Measurements from ENCODE around the gene KRT82. TPM values are rescaled to one million over a fixed set of nuclear protein-coding genes. Genes with fewer than 3 reads are reported as not detected.

Gene KRT82
- total RNA-seq, 5 donors from 2014 or later (not counting 1 experiment from before 2014, with no cell fraction given), result not detected

DNA sequence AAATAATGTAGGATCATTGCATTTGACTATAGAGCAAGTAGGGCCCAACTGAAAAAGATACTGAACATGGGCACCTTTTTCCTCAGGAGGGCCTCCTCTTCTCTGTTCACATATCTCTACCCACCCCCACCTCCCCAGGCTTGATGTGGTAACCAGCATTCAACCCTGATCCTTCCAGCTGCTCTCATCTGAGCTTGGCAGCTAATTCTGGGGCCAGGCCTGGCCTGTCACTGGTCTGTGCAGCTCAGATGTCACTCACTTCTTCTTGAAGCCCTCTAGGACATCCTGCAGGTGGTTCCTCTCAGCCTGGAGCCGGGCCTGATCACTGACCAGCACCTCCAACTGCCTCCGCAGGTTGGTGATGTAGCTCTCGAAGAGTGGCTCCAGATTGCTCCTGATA is 22.8 kb downstream of the KRT82 start:
- Mint-ChIP-seq H3K27ac (no peak overlapping the region), H3K27me3 (peaks cover 0 to 3% of the 10 kb centered on the region in 2 donors), H3K4me1 (peaks cover 9 to 14% (median 10%) of the 10 kb centered on the region in 3 donors), H3K4me3 (no peak overlapping the region), H3K9me3 (no peaks in the 10 kb centered on the region), H3K36me3 (no peaks in the 10 kb centered on the region)
- Histone ChIP-seq H3K27me3 (replicated peaks in 1 of 2; ENCODE audit: control insufficient read depth in 2 of 2, extremely low read depth in 1 of 2, insufficient read depth in 2 of 2, low read length in 1 of 2) (peaks cover 3 to 6% of the 10 kb centered on the region in 2 experiments), H3K4me3 (ENCODE audit: control insufficient read depth in 1 of 2, extremely low read depth in 1 of 2, low read length in 1 of 2) (no peak overlapping the region), H3K9me3 (no peaks in the 10 kb centered on the region), H3K36me3 (ENCODE audit: control insufficient read depth in 2 of 2, extremely low read depth in 1 of 2, insufficient read depth in 1 of 2, low read length in 1 of 2) (no peaks in the 10 kb centered on the region), H3K4me1 (ENCODE audit: control insufficient read depth in 1 of 2, extremely low read depth in 1 of 2, insufficient read depth in 2 of 2, low read length in 2 of 2) (peaks cover 4 to 14% of the 10 kb centered on the region in 2 experiments), H3K27ac (ENCODE audit: low read length) (no peak overlapping the region)
- ChIA-PET CTCF (no interaction called here), POLR2A (no interaction called here)
- ATAC-seq (replicated peaks in 1 of 4) (no peak), DNase-seq (no peak)
- 80% methylated on average over 3 of the region's 3 CpGs for WGBS (ENCODE audit: insufficient coverage)

GRCh38 chr12:52382854-52383253 is 23.3 kb downstream of the KRT82 start:
- H3K4me1 Mint-ChIP-seq, result peaks cover 9 to 14% (median 10%) of the 10 kb centered on the region in 3 donors
- H3K9me3 Mint-ChIP-seq, result no peaks in the 10 kb centered on the region
- no peak overlapping the region for H3K27ac Mint-ChIP-seq
- Histone ChIP-seq H3K27ac (ENCODE audit: low read length) (no peak overlapping the region), H3K9me3 (no peaks in the 10 kb centered on the region), H3K4me1 (ENCODE audit: control insufficient read depth in 1 of 2, extremely low read depth in 1 of 2, insufficient read depth in 2 of 2, low read length in 2 of 2) (peaks cover 4 to 14% of the 10 kb centered on the region in 2 experiments), H3K4me3 (ENCODE audit: control insufficient read depth in 1 of 2, extremely low read depth in 1 of 2, low read length in 1 of 2) (no peak overlapping the region), H3K27me3 (replicated peaks in 1 of 2; ENCODE audit: control insufficient read depth in 2 of 2, extremely low read depth in 1 of 2, insufficient read depth in 2 of 2, low read length in 1 of 2) (peaks cover 2 to 8% of the 10 kb centered on the region in 2 experiments), H3K36me3 (ENCODE audit: control insufficient read depth in 2 of 2, extremely low read depth in 1 of 2, insufficient read depth in 1 of 2, low read length in 1 of 2) (no peaks in the 10 kb centered on the region)
- no peaks in the 10 kb centered on the region for H3K36me3 Mint-ChIP-seq
- DNase-seq, result peak in 1 of 35 experiments; percentile 22
- peak overlapping the region in 1 of 3 donors; percentile 9 for H3K4me3 Mint-ChIP-seq
- H3K27me3 Mint-ChIP-seq, result peaks cover 0 to 3% of the 10 kb centered on the region in 2 donors
- peak; percentile 45 to 75 (median 72) for ATAC-seq (replicated peaks in 1 of 4)
- CTCF ChIA-PET, result no interaction called here
- POLR2A ChIA-PET, result no interaction called here
- WGBS (ENCODE audit: insufficient coverage), result no CpG with 5 or more reads among the region's 2 CpGs

DNA sequence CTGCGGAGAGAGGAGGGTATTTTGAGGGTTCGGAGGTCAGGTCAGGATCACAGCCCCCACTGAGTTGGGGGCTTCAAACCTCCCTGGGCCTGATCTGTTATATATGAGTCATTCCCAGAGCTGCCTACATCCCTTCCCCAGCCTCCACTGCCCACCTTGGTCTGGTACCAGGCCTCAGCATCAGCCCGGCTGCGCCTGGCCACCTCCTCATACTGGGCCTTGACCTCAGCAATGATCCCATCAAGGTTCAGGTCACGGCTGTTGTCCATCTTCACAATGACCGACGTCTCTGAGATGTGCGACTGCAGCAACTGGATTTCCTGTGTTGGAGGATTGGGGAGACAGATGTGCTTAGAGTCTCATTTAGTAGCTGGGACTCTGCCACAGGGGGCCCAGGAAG is 24.9 kb downstream of the KRT82 start:
- no peak for DNase-seq
- no peak for ATAC-seq (replicated peaks in 1 of 4)
- Mint-ChIP-seq H3K36me3 (no peaks in the 10 kb centered on the region), H3K27ac (no peak overlapping the region), H3K9me3 (no peaks in the 10 kb centered on the region), H3K4me1 (peaks cover 9 to 14% (median 10%) of the 10 kb centered on the region in 3 donors), H3K4me3 (no peak overlapping the region), H3K27me3 (peaks cover 11 to 15% of the 10 kb centered on the region in 2 donors)
- no peaks in the 10 kb centered on the region for H3K9me3 ChIP-seq
- no peaks in the 10 kb centered on the region for H3K36me3 ChIP-seq (ENCODE audit: control insufficient read depth in 2 of 2, extremely low read depth in 1 of 2, insufficient read depth in 1 of 2, low read length in 1 of 2)
- ChIA-PET CTCF (no interaction called here), POLR2A (no interaction called here)
- H3K27ac ChIP-seq (ENCODE audit: low read length), result no peak overlapping the region
- no peak overlapping the region for H3K4me3 ChIP-seq (ENCODE audit: control insufficient read depth in 1 of 2, extremely low read depth in 1 of 2, low read length in 1 of 2)
- H3K27me3 ChIP-seq (replicated peaks in 1 of 2; ENCODE audit: control insufficient read depth in 2 of 2, extremely low read depth in 1 of 2, insufficient read depth in 2 of 2, low read length in 1 of 2), result peaks cover 0 to 22% of the 10 kb centered on the region in 2 experiments
- 100% methylated on average over 5 of the region's 8 CpGs for WGBS (ENCODE audit: insufficient coverage)
- peaks cover 4 to 14% of the 10 kb centered on the region in 2 experiments for H3K4me1 ChIP-seq (ENCODE audit: control insufficient read depth in 1 of 2, extremely low read depth in 1 of 2, insufficient read depth in 2 of 2, low read length in 2 of 2)

- ATAC-seq (replicated peaks in 1 of 4), result no peak
- no peak overlapping the region for H3K27ac ChIP-seq (ENCODE audit: low read length)
- Mint-ChIP-seq H3K27me3 (peaks cover 11 to 21% of the 10 kb centered on the region in 2 donors), H3K27ac (no peak overlapping the region), H3K9me3 (no peaks in the 10 kb centered on the region), H3K4me1 (peaks cover 9 to 14% (median 10%) of the 10 kb centered on the region in 3 donors), H3K36me3 (no peaks in the 10 kb centered on the region), H3K4me3 (no peak overlapping the region)
- H3K4me3 ChIP-seq (ENCODE audit: control insufficient read depth in 1 of 2, extremely low read depth in 1 of 2, low read length in 1 of 2), result no peak overlapping the region
- H3K27me3 ChIP-seq (replicated peaks in 1 of 2; ENCODE audit: control insufficient read depth in 2 of 2, extremely low read depth in 1 of 2, insufficient read depth in 2 of 2, low read length in 1 of 2), result peaks cover 0 to 22% of the 10 kb centered on the region in 2 experiments
- DNase-seq, result no peak
- ChIA-PET CTCF (no interaction called here), POLR2A (no interaction called here)
- no peaks in the 10 kb centered on the region for H3K36me3 ChIP-seq (ENCODE audit: control insufficient read depth in 2 of 2, extremely low read depth in 1 of 2, insufficient read depth in 1 of 2, low read length in 1 of 2)
- H3K4me1 ChIP-seq (ENCODE audit: control insufficient read depth in 1 of 2, extremely low read depth in 1 of 2, insufficient read depth in 2 of 2, low read length in 2 of 2), result peaks cover 4 to 14% of the 10 kb centered on the region in 2 experiments
- H3K9me3 ChIP-seq, result no peaks in the 10 kb centered on the region
- WGBS (ENCODE audit: insufficient coverage), result 79% methylated on average over 14 of the region's 15 CpGs
Measured at GRCh38 chr12:52380271-52380694, 25.9 kb downstream of the KRT82 start.

- H3K4me1 ChIP-seq (ENCODE audit: control insufficient read depth in 1 of 2, extremely low read depth in 1 of 2, insufficient read depth in 2 of 2, low read length in 2 of 2), result peaks cover 4 to 14% of the 10 kb centered on the region in 2 experiments
- Mint-ChIP-seq H3K27ac (no peak overlapping the region), H3K27me3 (peaks cover 11 to 21% of the 10 kb centered on the region in 2 donors), H3K9me3 (peaks cover 0 to under 1% (median 0%) of the 10 kb centered on the region in 3 donors), H3K4me1 (peaks cover 9 to 14% (median 10%) of the 10 kb centered on the region in 3 donors), H3K36me3 (no peaks in the 10 kb centered on the region), H3K4me3 (no peak overlapping the region)
- 80% methylated on average over 1 of the region's 6 CpGs for WGBS (ENCODE audit: insufficient coverage)
- H3K27ac ChIP-seq (ENCODE audit: low read length), result no peak overlapping the region
- no peaks in the 10 kb centered on the region for H3K36me3 ChIP-seq (ENCODE audit: control insufficient read depth in 2 of 2, extremely low read depth in 1 of 2, insufficient read depth in 1 of 2, low read length in 1 of 2)
- CTCF ChIA-PET, result no interaction called here
- H3K4me3 ChIP-seq (ENCODE audit: control insufficient read depth in 1 of 2, extremely low read depth in 1 of 2, low read length in 1 of 2), result no peak overlapping the region
- no peaks in the 10 kb centered on the region for H3K9me3 ChIP-seq
- ATAC-seq (replicated peaks in 1 of 4), result no peak
- peaks cover 0 to 22% of the 10 kb centered on the region in 2 experiments for H3K27me3 ChIP-seq (replicated peaks in 1 of 2; ENCODE audit: control insufficient read depth in 2 of 2, extremely low read depth in 1 of 2, insufficient read depth in 2 of 2, low read length in 1 of 2)
- POLR2A ChIA-PET, result interaction anchor here in 1 of 2 donors (0.5 kb wide), 1 partner anchor 556 kb away, joined by 3 read pairs; no protein-coding TSS in a partner anchor
- DNase-seq, result no peak
Measured at GRCh38 chr12:52379536-52379935, 26.6 kb downstream of the KRT82 start.

GRCh38 chr12:52378091-52378490 is 28.0 kb downstream of the KRT82 start:
- H3K27me3 Mint-ChIP-seq, result peaks cover 11 to 21% of the 10 kb centered on the region in 2 donors
- Histone ChIP-seq H3K27me3 (replicated peaks in 1 of 2; ENCODE audit: control insufficient read depth in 2 of 2, extremely low read depth in 1 of 2, insufficient read depth in 2 of 2, low read length in 1 of 2) (peaks cover 0 to 22% of the 10 kb centered on the region in 2 experiments), H3K36me3 (ENCODE audit: control insufficient read depth in 2 of 2, extremely low read depth in 1 of 2, insufficient read depth in 1 of 2, low read length in 1 of 2) (no peaks in the 10 kb centered on the region), H3K9me3 (no peaks in the 10 kb centered on the region), H3K4me3 (ENCODE audit: control insufficient read depth in 1 of 2, extremely low read depth in 1 of 2, low read length in 1 of 2) (no peak overlapping the region), H3K4me1 (ENCODE audit: control insufficient read depth in 1 of 2, extremely low read depth in 1 of 2, insufficient read depth in 2 of 2, low read length in 2 of 2) (peaks cover 4 to 9% of the 10 kb centered on the region in 2 experiments), H3K27ac (ENCODE audit: low read length) (no peak overlapping the region)
- DNase-seq (no peak), ATAC-seq (replicated peaks in 1 of 4) (no peak)
- peaks cover 6 to 8% (median 7%) of the 10 kb centered on the region in 3 donors for H3K4me1 Mint-ChIP-seq
- H3K4me3 Mint-ChIP-seq, result no peak overlapping the region
- CTCF ChIA-PET, result interaction anchor here in 1 of 2 donors (0.8 kb wide), 1 partner anchor 493 kb away, joined by 3 read pairs; no protein-coding TSS in a partner anchor
- POLR2A ChIA-PET, result no interaction called here
- no peak overlapping the region for H3K27ac Mint-ChIP-seq
- H3K36me3 Mint-ChIP-seq, result no peaks in the 10 kb centered on the region
- peaks cover 0 to 11% (median 7%) of the 10 kb centered on the region in 3 donors for H3K9me3 Mint-ChIP-seq
- 74% methylated on average over 10 of the region's 19 CpGs for WGBS (ENCODE audit: insufficient coverage)

Measured in T-cell (primary cell).